GM18873 (cell line): ENCODE results near the gene ZNF883.

ENCODE experiments used
- ATAC-seq: cut with Tn5 transposase; IDR thresholded peaks from one replicate; pipeline ENCODE4 v1.9.1; 2021; ENCODE audit warnings: mild to moderate bottlenecking, moderate library complexity, moderate number of reproducible peaks; ENCODE audit not compliant: unreplicated experiment, low FRiP score

The ZNF883 gene

GRCh38 chr9:112925058-112925641 lies 86.8 kb downstream of the ZNF883 start:
- no peak for ATAC-seq

- ATAC-seq: no peak
Observed at GRCh38 chr9:112921549-112921948, 90.4 kb downstream of the ZNF883 start.

GRCh38 chr9:112917987-112918362 lies 94.0 kb downstream of the ZNF883 start:
- ATAC-seq: no peak

- ATAC-seq: no peak
Observed at GRCh38 chr9:112917047-112917986, 94.7 kb downstream of the ZNF883 start.

GRCh38 chr9:112914524-112914923 lies 97.5 kb downstream of the ZNF883 start:
- ATAC-seq: no peak

GRCh38 chr9:112913326-112913725 lies 98.7 kb downstream of the ZNF883 start:
- no peak for ATAC-seq

GRCh38 chr9:112912636-112913035 lies 99.4 kb downstream of the ZNF883 start:
- no peak for ATAC-seq

- no peak for ATAC-seq
Observed at GRCh38 chr9:112911736-112912135, 100.3 kb downstream of the ZNF883 start.
